Sigmoid colon (tissue), 7 donors: ENCODE results near the gene TBX4. TPM values are rescaled to one million over a fixed set of nuclear protein-coding genes. Genes with fewer than 3 reads are reported as not detected.

Experiments
- polyA plus RNA-seq, 3 donors: library from polyadenylated mRNA; stranded (reverse); fragments of 200-250 nt; gene quantifications; one replicate each; pipeline ENCODE4 v1.2.3, GENCODE V29; 2013
- total RNA-seq, 4 donors: library from RNA; depleted of rRNA; stranded (reverse); fragments of >200 nt; gene quantifications; one replicate each; pipeline ENCODE4 v1.1.0, GENCODE V29; 2016
- donor health status: healthy with polysubstance abuse.
- donor health status: Bipolar disorder and iron deficiency.
- donor health status: healthy.

The TBX4 gene
- total and polyA plus RNA-seq, 7 donors, result not detected

Other genes starting within 250 kb of the TBX4 start
- 1 to 10 TPM in 3 of 4 donors, under 1 TPM in 1; 0.99 to 5.3 (median 2.3) TPM for gene TBX2, start 52.6 kb upstream of the TBX4 start, total RNA-seq
- 1 to 10 TPM; 2.3 to 5.3 (median 3.6) TPM for gene TBX2, start 52.6 kb upstream of the TBX4 start, polyA plus RNA-seq
- gene NACA2, start 138.8 kb downstream of the TBX4 start, total RNA-seq, result not detected
- gene NACA2, start 138.8 kb downstream of the TBX4 start, polyA plus RNA-seq, result not detected